GM15510 (cell line): ENCODE results near the gene SSRP1.
A peak's percentile ranks its signal among the peaks of the same experiment; 100 is the strongest.

Experiments used
- POLR2A ChIP-seq: IDR thresholded peaks from 3 replicates; pipeline ENCODE4 v1.6.1; 2011; ENCODE audit warnings: borderline replicate concordance; ENCODE audit not compliant: insufficient read length; ENCODE audit errors: extremely low read depth

SSRP1 gene

DNA sequence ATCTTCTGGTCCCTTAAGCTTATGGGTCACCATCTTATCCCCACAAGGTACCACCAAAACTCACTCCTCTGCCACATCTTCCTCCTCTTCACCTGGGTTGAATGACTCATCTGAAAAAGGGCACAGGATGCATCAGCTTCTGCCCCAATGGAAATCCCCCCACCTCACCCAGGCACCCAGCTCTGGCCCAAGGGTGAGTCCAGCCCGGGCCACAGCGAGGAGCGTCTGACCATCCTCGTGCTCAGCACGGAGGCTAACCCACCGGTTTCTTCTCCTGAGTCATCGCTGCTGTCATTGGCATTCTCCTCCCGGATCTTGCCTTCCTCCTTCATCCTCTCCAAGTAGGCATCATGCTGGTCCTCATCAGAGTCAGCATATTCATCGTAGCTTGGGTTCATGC lies 5.7 kb downstream of the SSRP1 start:
- no peak for TF ChIP-seq POLR2A

- no peak for TF ChIP-seq POLR2A
These were observed 8.0 kb downstream of the SSRP1 start for GRCh38 chr11:57327721-57328120.

DNA sequence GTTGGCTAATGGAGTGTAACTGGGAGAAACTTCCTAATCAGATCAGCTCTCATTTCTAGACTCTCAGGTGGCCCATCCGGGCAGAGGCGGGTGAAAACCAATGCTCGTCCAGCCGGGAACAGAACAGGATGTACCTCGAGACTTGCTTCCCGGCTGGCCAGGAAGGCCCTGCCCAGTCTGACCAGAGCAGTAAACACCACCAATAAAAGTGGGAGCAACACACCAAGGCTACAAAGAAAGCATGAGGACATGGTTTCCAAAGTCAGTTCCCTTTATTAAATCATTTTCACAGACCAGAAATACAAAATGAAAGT lies 10.0 kb downstream of the SSRP1 start:
- TF ChIP-seq POLR2A = no peak

GRCh38 chr11:57324886-57325734 lies 10.6 kb downstream of the SSRP1 start, which contains the start of gene TNKS1BP1:
Gene TNKS1BP1 (minus strand): TSS chr11:57324952. CDS start chr11:57321885, 3,067 bp downstream.
- TF ChIP-seq POLR2A = peak; percentile 76

GRCh38 chr11:57324154-57324885 lies 11.4 kb downstream of the SSRP1 start:
- no peak for TF ChIP-seq POLR2A

- no peak for TF ChIP-seq POLR2A
These were observed 11.9 kb downstream of the SSRP1 start for GRCh38 chr11:57323855-57324153.

- no peak for TF ChIP-seq POLR2A
These were observed 12.4 kb downstream of the SSRP1 start for GRCh38 chr11:57323167-57323854.

DNA sequence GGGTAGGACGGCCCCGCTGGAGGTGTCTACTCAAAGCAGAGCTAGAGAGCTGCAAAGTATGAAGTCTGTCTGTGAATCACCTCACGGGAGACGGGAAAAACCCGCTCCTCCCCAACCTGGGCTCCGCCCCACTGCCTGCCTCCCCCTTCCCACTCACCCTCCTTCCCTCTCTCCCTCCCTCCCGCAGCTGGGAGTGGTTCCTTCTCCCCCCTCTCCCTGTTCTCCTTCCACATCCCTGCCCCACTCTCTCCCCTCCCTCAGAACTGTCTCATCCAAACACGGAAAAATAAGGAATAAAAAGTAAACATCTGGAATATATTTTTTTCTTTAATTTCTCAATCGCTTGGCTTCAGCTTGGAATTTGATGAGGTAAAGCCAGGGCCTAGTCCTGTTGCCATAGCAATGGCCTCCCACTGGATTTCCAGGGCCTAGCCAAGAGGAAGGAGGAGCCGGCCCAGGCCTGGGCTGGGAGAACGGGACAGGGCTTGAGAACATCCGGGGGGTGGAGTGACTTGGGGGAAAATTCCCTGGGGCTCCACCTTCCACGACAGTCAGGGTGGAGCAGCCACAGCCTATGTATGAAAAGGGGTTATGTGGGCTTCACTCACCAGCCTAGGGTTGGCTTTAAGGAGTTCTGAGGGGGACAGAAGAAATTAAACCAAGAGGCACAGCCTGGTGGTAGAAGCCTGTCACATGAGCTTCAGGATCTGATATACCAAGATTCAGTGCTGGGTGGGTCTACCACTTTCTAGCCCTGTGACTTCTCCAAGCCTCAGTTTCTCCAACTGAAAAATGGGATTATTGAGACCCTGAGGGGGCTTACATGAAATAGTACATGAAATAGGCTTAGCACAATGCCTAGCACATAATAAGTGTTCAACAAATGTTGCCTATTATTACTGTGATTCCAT lies 13.2 kb downstream of the SSRP1 start:
- no peak for TF ChIP-seq POLR2A

GRCh38 chr11:57321388-57322255 lies 14.1 kb downstream of the SSRP1 start:
- TF ChIP-seq POLR2A = no peak

GRCh38 chr11:57320719-57321387 lies 14.8 kb downstream of the SSRP1 start:
- TF ChIP-seq POLR2A = no peak

DNA sequence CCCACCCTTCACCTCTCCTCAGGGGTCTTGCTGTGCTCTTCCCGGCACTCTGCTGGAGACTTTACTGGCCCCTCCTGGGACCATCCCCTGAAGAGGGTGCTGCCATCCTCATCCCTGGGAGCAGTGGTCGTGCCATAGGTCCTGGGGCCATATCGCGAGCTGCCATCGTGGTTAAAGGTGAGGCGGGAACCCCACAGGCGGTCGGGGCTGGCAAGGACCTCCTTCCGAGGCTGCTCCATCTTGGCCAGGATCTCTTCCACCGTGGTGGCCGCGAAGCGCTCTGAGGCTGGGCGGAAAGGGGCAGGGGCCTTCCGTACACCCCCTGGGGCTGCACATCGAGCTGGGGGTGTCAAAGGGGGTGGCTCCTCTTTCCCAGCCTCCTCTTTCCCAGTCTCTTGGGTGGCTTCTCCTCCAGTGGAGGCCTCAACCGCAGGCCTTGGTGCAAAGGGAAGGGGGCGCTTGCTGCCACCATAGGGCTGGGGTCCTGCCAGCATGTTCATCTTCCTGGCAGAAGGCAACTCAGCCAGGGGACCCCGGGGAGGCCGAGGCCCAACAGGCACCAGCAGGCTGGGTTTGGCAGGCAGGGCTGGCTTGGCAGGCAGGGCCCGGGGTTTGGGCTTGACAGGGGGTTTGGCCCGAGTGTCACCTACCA lies 15.5 kb downstream of the SSRP1 start:
- TF ChIP-seq POLR2A = no peak

- no peak for TF ChIP-seq POLR2A
These were observed 17.5 kb downstream of the SSRP1 start for GRCh38 chr11:57318178-57318577.

DNA sequence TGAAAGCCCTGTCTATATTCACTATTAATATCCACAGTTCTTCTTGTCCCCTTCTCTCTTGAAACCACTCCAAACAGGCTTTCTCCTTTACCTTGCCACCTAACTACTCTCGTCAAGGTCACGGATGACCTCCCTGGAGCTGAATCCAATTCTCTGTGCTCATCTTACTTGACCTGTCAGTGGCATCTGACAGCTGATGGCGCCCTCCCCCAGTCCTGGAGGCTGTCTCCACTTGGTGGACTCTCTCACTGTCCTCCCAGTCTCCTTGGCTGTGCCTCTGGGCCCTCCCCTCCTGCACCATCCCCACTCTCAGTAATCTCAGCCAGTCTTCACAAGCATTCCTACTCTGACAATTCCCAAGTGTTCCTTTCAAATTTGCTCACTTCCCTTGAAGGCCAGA lies 19.7 kb downstream of the SSRP1 start:
- TF ChIP-seq POLR2A = no peak

DNA sequence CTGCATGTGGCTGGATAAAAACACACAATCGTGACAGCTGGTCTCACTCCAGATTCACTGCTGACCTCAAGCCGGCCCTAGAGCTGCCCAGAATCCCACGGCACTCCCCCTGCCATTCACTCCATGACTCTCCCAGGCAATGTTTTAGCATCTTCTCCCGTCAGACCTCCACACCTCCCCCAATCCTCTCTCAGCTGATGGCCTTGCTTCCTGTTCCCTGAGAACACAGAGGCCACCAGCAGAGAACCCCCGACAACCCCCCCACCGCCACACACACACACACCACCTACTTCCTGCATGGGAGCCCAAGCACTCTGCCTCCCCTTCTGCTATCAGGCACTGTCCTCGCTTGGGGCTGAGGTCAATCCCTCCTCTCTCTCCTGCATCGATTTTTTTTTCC lies 20.2 kb downstream of the SSRP1 start:
- TF ChIP-seq POLR2A = no peak
